Endothelial cell of umbilical vein (primary cell): ENCODE results near the gene PLA2G4F. TPM values are rescaled to one million over a fixed set of nuclear protein-coding genes. Genes with fewer than 3 reads are reported as not detected.

Experiments
- BruUV-seq: library from RNA; stranded (reverse); fragments of 400-500 nt; replicated peaks from 2 replicates; lab custom pipeline; 2021; lab: Mats Ljungman, UMichigan
- CTCF ChIA-PET: fragments of 300-600, 350-600 bp; sonication (Branson Sonifier 250); formaldehyde crosslinking; loops from one replicate; lab custom pipeline; 2021; ENCODE audit warnings: antibody characterized with exemption, inconsistent platforms; lab: Charles Lee
- POLR2A ChIA-PET: fragments of 300-600, 350-600 bp; sonication (Branson Sonifier 250); formaldehyde crosslinking; loops from one replicate; lab custom pipeline; 2021; ENCODE audit warnings: antibody characterized with exemption, inconsistent platforms; lab: Charles Lee
- DNase-seq: peaks from one replicate; pipeline ENCODE4 v3.0.0-alpha.2; 2011; ENCODE audit warnings: low read depth, low spot score
- FAIRE-seq: peaks from 2 replicates; lab custom pipeline; 2011; peaks lifted over from hg19 to GRCh38; lab: Jason Lieb, UNC
- H2AFZ ChIP-seq: 2 replicates; pipeline ENCODE4 v1.6.0; 2012; ENCODE audit warnings: low read depth, low read length, control low read depth, inconsistent platforms
- H3K27ac ChIP-seq: 2 replicates; pipeline ENCODE4 v1.5.1; 2011; ENCODE audit warnings: low read depth, mild to moderate bottlenecking, control low read depth, low read length, moderate library complexity; ENCODE audit not compliant: insufficient read depth
- H3K27me3 ChIP-seq, 2 experiments: 2 replicates each; pipeline versions ENCODE4 v1.6.0 to v1.6.1; 2011; ENCODE audit warnings: low read length in 2 of 2, mixed read lengths in 1 of 2; ENCODE audit not compliant: control insufficient read depth in 2 of 2, insufficient read depth in 2 of 2
- H3K36me3 ChIP-seq, 2 experiments: 2 replicates in 1 of 2; 3 replicates in 1 of 2; pipeline ENCODE4 v1.5.1; 2011; ENCODE audit warnings: low read length in 2 of 2, mild to moderate bottlenecking in 1 of 2, moderate library complexity in 1 of 2; ENCODE audit not compliant: control insufficient read depth in 2 of 2, insufficient read depth in 2 of 2; ENCODE audit errors: extremely low read depth in 1 of 2
- H3K4me1 ChIP-seq: 3 replicates; pipeline ENCODE4 v1.5.1; 2011; ENCODE audit warnings: mild to moderate bottlenecking, low read length; ENCODE audit not compliant: control insufficient read depth, insufficient read depth; ENCODE audit errors: extremely low read depth
- H3K4me2 ChIP-seq: 2 replicates; pipeline ENCODE4 v1.6.1; 2011; ENCODE audit warnings: low read length, control low read depth, mixed read lengths; ENCODE audit not compliant: insufficient read depth
- H3K4me3 ChIP-seq, 3 experiments: fragments of 200-600 bp in 1 of 3; sonication (generic), shearing (Covaris generic) in 1 of 3; replicated peaks in 1 of 3; 2 replicates each; pipeline ENCODE4 v1.5.1; 2011 to 2016; ENCODE audit warnings: control low read depth in 3 of 3, low read length in 3 of 3, mild to moderate bottlenecking in 2 of 3, inconsistent platforms in 1 of 3, low read depth in 1 of 3, moderate library complexity in 1 of 3; ENCODE audit not compliant: insufficient read depth in 1 of 3
- H3K79me2 ChIP-seq: 2 replicates; pipeline ENCODE4 v1.6.0; 2012; ENCODE audit warnings: low read length, inconsistent platforms; ENCODE audit not compliant: control insufficient read depth, insufficient read depth
- H3K9ac ChIP-seq: replicated peaks from 2 replicates; pipeline ENCODE3; 2011; ENCODE audit warnings: low read length, control low read depth; ENCODE audit not compliant: insufficient read depth; ENCODE audit errors: extremely low read depth
- H3K9me1 ChIP-seq: replicated peaks from 3 replicates; pipeline ENCODE4 v1.6.0; 2011; ENCODE audit warnings: mild to moderate bottlenecking, low read length; ENCODE audit not compliant: control insufficient read depth, insufficient read depth; ENCODE audit errors: extremely low read depth
- H3K9me3 ChIP-seq: replicated peaks from 2 replicates; pipeline ENCODE4 v1.5.1; 2012; ENCODE audit warnings: low read length, inconsistent platforms; ENCODE audit not compliant: control insufficient read depth, insufficient read depth
- H4K20me1 ChIP-seq: replicated peaks from 2 replicates; pipeline ENCODE3; 2011; ENCODE audit warnings: mild to moderate bottlenecking, low read length; ENCODE audit not compliant: control insufficient read depth, insufficient read depth; ENCODE audit errors: extremely low read depth
- CTCF ChIP-seq, 2 donors: IDR thresholded peaks; 1 replicate in 1 of 2; 2 replicates in 1 of 2; pipeline ENCODE4 v1.5.1; 2011; ENCODE audit warnings: low read length in 2 of 2, mild to moderate bottlenecking in 2 of 2, moderate library complexity in 2 of 2, control low read depth in 1 of 2, inconsistent platforms in 1 of 2, low read depth in 1 of 2; ENCODE audit not compliant: insufficient read depth in 1 of 2; ENCODE audit errors: extremely low read depth in 1 of 2
- EZH2 ChIP-seq: IDR thresholded peaks from 2 replicates; pipeline ENCODE4 v1.6.1; 2012; ENCODE audit warnings: borderline replicate concordance, low read depth, mild to moderate bottlenecking, moderate library complexity, low read length, inconsistent platforms; ENCODE audit not compliant: severe bottlenecking
- FOS ChIP-seq: IDR thresholded peaks from 2 replicates; pipeline ENCODE4 v1.6.1; 2011; ENCODE audit warnings: mild to moderate bottlenecking, low read length, moderate library complexity, borderline replicate concordance; ENCODE audit not compliant: insufficient read depth
- GATA2 ChIP-seq: IDR thresholded peaks from 2 replicates; pipeline ENCODE4 v1.7.0; 2011; ENCODE audit warnings: low read depth, mild to moderate bottlenecking, moderate library complexity, mixed read lengths, low read length; ENCODE audit not compliant: insufficient read length, insufficient read depth
- JUN ChIP-seq: IDR thresholded peaks from 2 replicates; pipeline ENCODE4 v1.6.1; 2011; ENCODE audit warnings: borderline replicate concordance, low read depth; ENCODE audit not compliant: insufficient read length, insufficient read depth
- MAX ChIP-seq: IDR thresholded peaks from 2 replicates; pipeline ENCODE4 v1.6.1; 2011; ENCODE audit not compliant: insufficient read depth, insufficient read length
- MYC ChIP-seq: IDR thresholded peaks from one replicate; pipeline ENCODE4 v1.6.1; 2011; ENCODE audit warnings: mild to moderate bottlenecking, low read depth, low read length
- POLR2A ChIP-seq: IDR thresholded peaks from 2 replicates; pipeline ENCODE4 v1.6.1; 2012; ENCODE audit warnings: low read depth, mild to moderate bottlenecking, control low read depth, low read length
- POLR2AphosphoS5 ChIP-seq: IDR thresholded peaks from 2 replicates; pipeline ENCODE4 v1.6.1; 2012; ENCODE audit warnings: low read depth, mild to moderate bottlenecking, control low read depth, low read length, moderate library complexity; ENCODE audit not compliant: insufficient read depth
- dilution Hi-C: fragments of 300-500 bp; cut with MboI; formaldehyde crosslinking; loops from one replicate; pipeline ENCODE4 v1.15.0; 2019; ENCODE audit warnings: low sequenced_read_pairs; ENCODE audit not compliant: extremely low pct_ligation_motif_present
- intact Hi-C: fragments of 100-400 bp; cut with micrococcal nuclease; formaldehyde crosslinking; loops from one replicate; pipeline ENCODE4 v1.10.0; 2022
- polyA plus RNA-seq, 4 experiments: library from polyadenylated mRNA; depleted of rRNA in 3 of 4; stranded (reverse) in 3 of 4; unstranded in 1 of 4; fragments of >200 nt; gene quantifications; 2 replicates each; pipeline versions ENCODE4 v1.2.1 to v1.2.3, GENCODE V29; 2011 to 2012; ENCODE audit warnings: missing spikeins in 1 of 4
- total RNA-seq: library from RNA; stranded (reverse); gene quantifications from 2 replicates; pipeline ENCODE4 v1.2.3, GENCODE V29; 2021

Gene PLA2G4F
- total and polyA plus RNA-seq, 2 donors (not counting 3 experiments of a cell fraction or from before 2014, with no cell fraction given), result not detected

- H2AFZ ChIP-seq, result no peak overlapping the region
- no peak for FAIRE-seq
- no peak overlapping the region for H3K9ac ChIP-seq
- no peaks in the 10 kb centered on the region for H3K79me2 ChIP-seq
- H3K36me3 ChIP-seq, result no peaks in the 10 kb centered on the region
- dilution Hi-C loops (no loop called here), intact Hi-C loops (no loop called here)
- H3K27me3 ChIP-seq, result peaks cover 3 to 10% of the 10 kb centered on the region in 2 experiments
- H4K20me1 ChIP-seq, result no peaks in the 10 kb centered on the region
- H3K9me3 ChIP-seq, result no peaks in the 10 kb centered on the region
- no peak overlapping the region for H3K4me3 ChIP-seq
- no peaks in the 10 kb centered on the region for H3K9me1 ChIP-seq
- BruUV-seq, result no TSS peak
- CTCF ChIA-PET, result interaction anchor here (1.0 to 2.3 kb wide), 3 partner anchors 9 to 20 kb away, joined by 3 to 7 read pairs (median 4); no protein-coding TSS in a partner anchor
- TF ChIP-seq EZH2 (no peak), POLR2AphosphoS5 (no peak), MAX (no peak), POLR2A (no peak), GATA2 (no peak), FOS (no peak), MYC (no peak), CTCF (IDR thresholded peaks at IDR 0.05; ENCODE audit: extremely low read depth in 1 of 2, insufficient read depth in 1 of 2, low read depth in 1 of 2, low read length in 2 of 2) (no peak), JUN (no peak)
- DNase-seq, result no peak
- no peak overlapping the region for H3K27ac ChIP-seq
- no peak overlapping the region for H3K4me2 ChIP-seq
- POLR2A ChIA-PET, result interaction anchor here (0.7 kb wide), 1 partner anchor 53 kb away, joined by 8 read pairs; no protein-coding TSS in a partner anchor
- H3K4me1 ChIP-seq, result peaks cover 18% of the 10 kb centered on the region
Measured at GRCh38 chr15:42104095-42104891, 52.1 kb downstream of the PLA2G4F start.
